Esophagus muscularis mucosa (tissue), 4 donors: Measurements from ENCODE around the gene RAB19.

ENCODE experiments used
- EP300 ChIP-seq: sonication (generic); formaldehyde crosslinking; IDR thresholded peaks from one replicate; pipeline ENCODE4 v1.6.1; 2017; ENCODE audit warnings: antibody characterized with exemption
- POLR2A ChIP-seq: fragments of 450-650 bp; IDR thresholded peaks from one replicate; pipeline ENCODE4 v1.6.1; 2017; ENCODE audit warnings: antibody characterized with exemption, moderate library complexity, mild to moderate bottlenecking, low read depth
- POLR2AphosphoS5 ChIP-seq, 2 donors: sonication (generic); formaldehyde crosslinking; IDR thresholded peaks; one replicate each; pipeline ENCODE4 v1.6.1; 2017; ENCODE audit warnings: antibody characterized with exemption in 2 of 2
- TF ChIP-seq, protein P1 (sequence below), 3 experiments: fragments of 200-600 bp in 2 of 3; fragments of 450-650 bp in 1 of 3; sonication (generic) in 2 of 3; IDR thresholded peaks; one replicate each; pipeline ENCODE4 v1.5.1; 2017 to 2019; ENCODE audit warnings: antibody characterized with exemption in 3 of 3, mild to moderate bottlenecking in 2 of 3, moderate library complexity in 1 of 3

DNA sequence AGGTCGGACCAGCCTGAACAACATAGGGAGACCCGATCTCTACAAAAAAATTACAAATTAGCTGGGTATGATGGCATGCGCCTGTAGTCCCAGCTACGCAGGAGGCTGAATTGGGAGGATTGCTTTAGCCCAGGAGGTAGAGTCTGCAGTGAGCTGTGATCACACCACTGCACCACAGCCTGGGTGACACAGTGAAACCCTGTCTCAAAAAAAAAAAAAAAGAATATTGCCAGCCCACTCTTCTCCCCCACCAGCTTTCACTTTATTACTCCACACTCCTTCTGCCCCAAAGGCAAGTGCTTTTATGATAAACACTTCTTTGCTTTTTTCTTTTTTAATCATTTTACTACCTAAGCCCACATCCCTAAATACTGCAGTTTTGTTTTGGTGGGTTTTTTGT, 14.8 kb downstream of the RAB19 start:
- TF ChIP-seq, protein P1, sequence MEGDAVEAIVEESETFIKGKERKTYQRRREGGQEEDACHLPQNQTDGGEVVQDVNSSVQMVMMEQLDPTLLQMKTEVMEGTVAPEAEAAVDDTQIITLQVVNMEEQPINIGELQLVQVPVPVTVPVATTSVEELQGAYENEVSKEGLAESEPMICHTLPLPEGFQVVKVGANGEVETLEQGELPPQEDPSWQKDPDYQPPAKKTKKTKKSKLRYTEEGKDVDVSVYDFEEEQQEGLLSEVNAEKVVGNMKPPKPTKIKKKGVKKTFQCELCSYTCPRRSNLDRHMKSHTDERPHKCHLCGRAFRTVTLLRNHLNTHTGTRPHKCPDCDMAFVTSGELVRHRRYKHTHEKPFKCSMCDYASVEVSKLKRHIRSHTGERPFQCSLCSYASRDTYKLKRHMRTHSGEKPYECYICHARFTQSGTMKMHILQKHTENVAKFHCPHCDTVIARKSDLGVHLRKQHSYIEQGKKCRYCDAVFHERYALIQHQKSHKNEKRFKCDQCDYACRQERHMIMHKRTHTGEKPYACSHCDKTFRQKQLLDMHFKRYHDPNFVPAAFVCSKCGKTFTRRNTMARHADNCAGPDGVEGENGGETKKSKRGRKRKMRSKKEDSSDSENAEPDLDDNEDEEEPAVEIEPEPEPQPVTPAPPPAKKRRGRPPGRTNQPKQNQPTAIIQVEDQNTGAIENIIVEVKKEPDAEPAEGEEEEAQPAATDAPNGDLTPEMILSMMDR (IDR thresholded peaks at IDR 0.05), result no peak
- TF ChIP-seq POLR2A (no peak), POLR2AphosphoS5 (IDR thresholded peaks at IDR 0.05) (no peak), EP300 (no peak)
